H1 (cell line): ENCODE measurements around the gene CLEC2B. TPM values are rescaled to one million over a fixed set of nuclear protein-coding genes. Genes with fewer than 3 reads are reported as not detected.

Experiments
- ATF3 ChIP-seq: IDR thresholded peaks from 2 replicates; pipeline ENCODE4 v1.6.1; 2011; ENCODE audit warnings: low read depth, mild to moderate bottlenecking, low read length; ENCODE audit not compliant: insufficient read depth
- CHD7 ChIP-seq: fragments of 300-600 bp; sonication (generic); IDR thresholded peaks from 2 replicates; pipeline ENCODE4 v1.7.1; 2012; ENCODE audit warnings: low read length, moderate library complexity, mild to moderate bottlenecking, inconsistent platforms; ENCODE audit not compliant: insufficient replicate concordance
- HDAC6 ChIP-seq: IDR thresholded peaks from one replicate; pipeline ENCODE4 v1.7.1; 2012; ENCODE audit warnings: low read depth, mild to moderate bottlenecking, inconsistent platforms, low read length, moderate library complexity
- KDM1A ChIP-seq: fragments of 200-600, 300-600 bp; sonication (generic); IDR thresholded peaks from 2 replicates; pipeline ENCODE4 v1.7.1; 2016; ENCODE audit warnings: mild to moderate bottlenecking, low read length, borderline replicate concordance
- RBBP5 ChIP-seq: IDR thresholded peaks from 2 replicates; pipeline ENCODE4 v1.7.1; 2012; ENCODE audit warnings: low read depth, mild to moderate bottlenecking, inconsistent platforms, low read length, moderate library complexity, borderline replicate concordance
- SIN3A ChIP-seq, 2 experiments: IDR thresholded peaks in 1 of 2; conservative IDR thresholded peaks in 1 of 2; 2 replicates each; pipeline ENCODE4 v1.6.1; 2011 to 2012; ENCODE audit warnings: low read length in 2 of 2, improper control_type of control experiment in 1 of 2, low read depth in 1 of 2, mild to moderate bottlenecking in 1 of 2
- SIRT6 ChIP-seq: IDR thresholded peaks from one replicate; pipeline ENCODE4 v1.7.1; 2012; ENCODE audit warnings: low read length, inconsistent platforms
- SUZ12 ChIP-seq: fragments of 200-600 bp; sonication (generic); IDR thresholded peaks from 2 replicates; pipeline ENCODE4 v1.6.1; 2012; ENCODE audit warnings: mild to moderate bottlenecking, inconsistent platforms, low read length, moderate library complexity, mixed read lengths
- USF2 ChIP-seq: IDR thresholded peaks from 2 replicates; pipeline ENCODE4 v1.6.1; 2011; ENCODE audit warnings: low read length, improper control_type of control experiment
- ZNF274 ChIP-seq: IDR thresholded peaks from 2 replicates; pipeline ENCODE4 v1.7.0; 2012; ENCODE audit warnings: low read length, borderline replicate concordance; ENCODE audit errors: extremely low read depth
- polyA plus RNA-seq, 7 experiments: library from polyadenylated mRNA; depleted of rRNA in 3 of 7; stranded (reverse) in 5 of 7; unstranded in 2 of 7; fragments of >200 nt in 5 of 7; fragments of 200-250 nt in 2 of 7; gene quantifications; 1 replicate in 5 of 7; 2 replicates in 1 of 7; 4 replicates in 1 of 7; pipeline versions ENCODE4 v1.2.1 to v1.2.3, GENCODE V29; 2011 to 2013; ENCODE audit warnings: missing spikeins in 2 of 7, mixed read lengths in 2 of 7
- total RNA-seq: library from RNA; stranded (reverse); fragmentation: NEBNext Ultra II Directional; extraction: Animal tissue kit (Norgen Biotek cat#: 25700); gene quantifications from 2 replicates; pipeline ENCODE4 v1.2.1, GENCODE V29; 2021

CLEC2B gene
- total and polyA plus RNA-seq, 2 of the 8 experiments (the other 6 are each of a cell fraction or from before 2014, with no cell fraction given): not detected

GRCh38 chr12:9872742-9873141 is 3.6 kb upstream of the CLEC2B start (continued):
- TF ChIP-seq CHD7 (no peak), SIN3A (conservative IDR thresholded peaks at IDR 0.05 in 1 of 2, IDR thresholded peaks at IDR 0.05 in 1 of 2; ENCODE audit: low read depth in 1 of 2, low read length in 2 of 2) (no peak), ATF3 (no peak), USF2 (no peak), KDM1A (no peak), ZNF274 (no peak), RBBP5 (no peak), SUZ12 (no peak), SIRT6 (no peak), HDAC6 (no peak)
